CD4-positive, alpha-beta T cell treated with Interleukin-15 for 4 hours (primary cell): ENCODE results near the gene RND2.

Source experiments
- DNase-seq: peaks from one replicate; pipeline ENCODE4 v3.0.0-alpha.2; 2020; ENCODE audit warnings: low spot score

RND2 gene

DNA sequence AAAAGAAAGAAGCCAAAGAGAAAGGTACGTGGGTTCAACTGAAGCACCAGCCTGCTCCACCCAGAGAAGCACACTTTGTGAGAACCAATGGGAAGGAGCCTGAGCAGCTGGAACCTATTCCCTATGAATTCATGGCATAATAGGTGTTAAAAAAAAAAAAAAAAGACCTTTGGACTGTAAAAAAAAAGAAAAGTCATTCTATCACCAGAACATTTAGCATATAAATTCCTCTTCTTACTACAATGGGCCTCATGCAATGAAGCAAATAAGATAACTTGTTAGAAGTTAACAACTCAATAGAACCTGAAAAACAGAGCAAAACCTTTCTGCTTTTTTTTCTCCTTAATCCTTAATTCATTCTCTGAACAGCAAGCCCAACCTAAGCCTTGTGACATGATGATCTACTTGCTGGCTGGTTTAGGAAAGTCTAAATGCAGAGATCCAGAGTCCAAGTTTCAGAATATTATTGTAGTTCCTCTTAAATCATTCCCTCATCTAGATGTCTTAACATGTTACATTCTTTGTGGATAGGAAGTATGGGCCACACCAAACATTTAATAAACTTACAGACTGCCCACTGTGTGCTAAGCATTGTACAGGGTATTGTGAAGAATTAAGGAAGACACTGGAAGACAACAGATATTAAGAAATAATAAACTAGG lies 54.7 kb downstream of the RND2 start:
- no peak for DNase-seq
